DMS114 treated with DMSO at 0.1 percent for 48 hours (cell line): ENCODE results near the gene FYN.

Experiments
- DNase-seq: peaks from one replicate; lab custom pipeline; 2025; ENCODE audit not compliant: unreplicated experiment; lab: John Stamatoyannopoulos, UW

Gene FYN

GRCh38 chr6:111809766-111810165 lies 63.5 kb downstream of the FYN start:
- no peak for DNase-seq

GRCh38 chr6:111809264-111809663 lies 64.0 kb downstream of the FYN start:
- DNase-seq, result no peak

GRCh38 chr6:111808493-111808892 lies 64.8 kb downstream of the FYN start:
- DNase-seq, result no peak

- DNase-seq, result no peak
Measured at GRCh38 chr6:111806561-111807497, 66.4 kb downstream of the FYN start.

GRCh38 chr6:111806165-111806547 lies 67.1 kb downstream of the FYN start:
- no peak for DNase-seq

- no peak for DNase-seq
Measured at GRCh38 chr6:111805511-111806164, 67.6 kb downstream of the FYN start.

- DNase-seq, result no peak
Measured at GRCh38 chr6:111804627-111805235, 68.5 kb downstream of the FYN start.

GRCh38 chr6:111803804-111804203 lies 69.4 kb downstream of the FYN start:
- no peak for DNase-seq

- DNase-seq, result no peak
Measured at GRCh38 chr6:111803371-111803770, 69.9 kb downstream of the FYN start.

- DNase-seq, result no peak
Measured at GRCh38 chr6:111802720-111803330, 70.4 kb downstream of the FYN start.

- no peak for DNase-seq
Measured at GRCh38 chr6:111802015-111802414, 71.2 kb downstream of the FYN start.

- no peak for DNase-seq
Measured at GRCh38 chr6:111800821-111801220, 72.4 kb downstream of the FYN start.

GRCh38 chr6:111800259-111800765 lies 72.9 kb downstream of the FYN start:
- DNase-seq, result no peak

- DNase-seq, result no peak
Measured at GRCh38 chr6:111799576-111800258, 73.5 kb downstream of the FYN start.

GRCh38 chr6:111798281-111798725 lies 74.9 kb downstream of the FYN start:
- no peak for DNase-seq

- DNase-seq, result no peak
Measured at GRCh38 chr6:111796310-111796918, 76.8 kb downstream of the FYN start.

GRCh38 chr6:111795558-111795957 lies 77.7 kb downstream of the FYN start:
- DNase-seq, result no peak

GRCh38 chr6:111794727-111795452 lies 78.4 kb downstream of the FYN start:
- DNase-seq, result no peak

- DNase-seq, result no peak
Measured at GRCh38 chr6:111794300-111794699, 79.0 kb downstream of the FYN start.

- no peak for DNase-seq
Measured at GRCh38 chr6:111793711-111794111, 79.5 kb downstream of the FYN start.
